ENCODE data around the gene SPO11.
A peak's percentile ranks its signal among the peaks of the same experiment; 100 is the strongest.

Gene SPO11

GRCh38 chr20:57379263-57379647, 49.7 kb downstream of the SPO11 start:
- no peak for DNase-seq

GRCh38 chr20:57380081-57380750, 50.6 kb downstream of the SPO11 start:
- DNase-seq: no peak

- peak; percentile 46 for DNase-seq
These were observed 52.2 kb downstream of the SPO11 start for GRCh38 chr20:57381596-57382503.

- DNase-seq: no peak
These were observed 52.9 kb downstream of the SPO11 start for GRCh38 chr20:57382516-57382915.

GRCh38 chr20:57383447-57384347, 54.1 kb downstream of the SPO11 start:
- no peak for DNase-seq

- DNase-seq: no peak
These were observed 54.9 kb downstream of the SPO11 start for GRCh38 chr20:57384486-57384885.

- no peak for DNase-seq
These were observed 55.6 kb downstream of the SPO11 start for GRCh38 chr20:57384953-57385761.

GRCh38 chr20:57385940-57386339, 56.3 kb downstream of the SPO11 start:
- no peak for DNase-seq

GRCh38 chr20:57386762-57387161, 57.2 kb downstream of the SPO11 start:
- no peak for DNase-seq

- DNase-seq: no peak
These were observed 57.9 kb downstream of the SPO11 start for GRCh38 chr20:57387463-57387862.

GRCh38 chr20:57387945-57388371, 58.4 kb downstream of the SPO11 start:
- no peak for DNase-seq

- no peak for DNase-seq
These were observed 59.5 kb downstream of the SPO11 start for GRCh38 chr20:57388953-57389694.

- DNase-seq: no peak
These were observed 60.3 kb downstream of the SPO11 start for GRCh38 chr20:57389695-57390603.

- DNase-seq: peak; percentile 82
These were observed 61.2 kb downstream of the SPO11 start, which contains the start of gene RBM38 for GRCh38 chr20:57390604-57391438. Gene RBM38, plus strand, starts transcription at chr20:57391396. Its CDS starts 186 bp downstream, at chr20:57391582.

- peak; percentile 22 for DNase-seq
These were observed 62.1 kb downstream of the SPO11 start for GRCh38 chr20:57391439-57392301.

GRCh38 chr20:57392512-57393271, 63.1 kb downstream of the SPO11 start:
- DNase-seq: no peak

Measured in NCI-H1092 treated with DMSO at 0.1 percent for 48 hours (cell line).